ENCODE data around the gene SIRT3.

The SIRT3 gene

DNA sequence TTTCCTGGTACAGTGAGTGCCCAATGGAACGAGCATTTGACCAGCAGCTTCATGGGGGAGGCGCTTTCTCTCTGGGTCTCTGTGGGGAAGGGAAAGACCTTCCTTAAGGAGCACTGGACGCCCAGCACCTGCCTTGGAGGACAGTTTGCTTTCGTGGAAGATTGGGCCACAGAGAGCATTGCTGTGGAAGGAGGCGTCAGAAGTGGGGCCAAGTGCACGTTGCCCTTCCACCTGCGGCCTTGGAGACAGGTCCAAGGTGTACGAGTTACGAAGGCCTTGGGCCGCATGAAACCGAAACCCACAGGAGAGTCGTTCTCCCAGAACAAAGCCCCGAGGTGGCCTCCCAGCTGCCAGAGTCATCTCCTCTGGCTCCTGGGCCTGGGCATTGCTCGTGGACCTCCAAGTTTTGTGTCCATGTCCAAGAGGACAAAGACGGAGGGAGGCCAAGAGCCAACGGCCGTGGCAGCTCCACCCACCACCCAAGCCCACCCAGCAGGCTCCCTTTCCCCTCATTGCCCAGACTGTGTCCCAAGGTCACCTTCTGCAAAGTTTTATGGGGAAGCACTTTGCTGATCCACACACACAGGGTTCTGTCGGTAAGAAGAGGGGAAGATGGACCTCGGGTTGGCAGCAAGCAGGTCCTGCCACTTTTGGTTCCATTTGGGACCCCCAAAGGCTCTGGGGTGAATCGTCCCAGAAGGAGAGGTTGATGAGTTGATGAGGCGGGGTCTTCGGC, 36.2 kb upstream of the SIRT3 start:
- Histone ChIP-seq H2AFZ (ENCODE audit: low read depth, low read length) (no peak overlapping the region), H2BK12ac (ENCODE audit: low read length in 2 of 2) (no peak overlapping the region), H2BK120ac (ENCODE audit: low read depth, low read length) (no peak overlapping the region), H3K9ac (ENCODE audit: low read length) (no peak overlapping the region), H3K4me3 (ENCODE audit: insufficient read depth in 1 of 2, low read depth in 1 of 2, low read length in 2 of 2) (no peak overlapping the region), H3K14ac (ENCODE audit: low read length in 2 of 2) (no peak overlapping the region), H3K23ac (ENCODE audit: low read length in 2 of 2) (no peak overlapping the region), H3K27me3 (ENCODE audit: control insufficient read depth in 1 of 2, insufficient read depth in 1 of 2, low read length in 2 of 2) (peaks cover 7 to 61% of the 10 kb centered on the region in 2 experiments), H4K91ac (ENCODE audit: low read length) (no peak overlapping the region), H3K4me2 (ENCODE audit: low read length, poor library complexity, severe bottlenecking) (no peak overlapping the region), H2BK5ac (ENCODE audit: low read depth, low read length, poor library complexity, severe bottlenecking) (no peak overlapping the region), H3K18ac (ENCODE audit: low read depth in 1 of 2, low read length in 2 of 2) (no peak overlapping the region), H3K4ac (ENCODE audit: low read depth in 1 of 2, low read length in 2 of 2) (no peak overlapping the region), H2BK15ac (ENCODE audit: low read depth, poor library complexity, severe bottlenecking) (no peak overlapping the region), H2AK5ac (ENCODE audit: low read length, severe bottlenecking) (no peak overlapping the region), H3K9me3 (ENCODE audit: control insufficient read depth, low read length) (peaks cover 21% of the 10 kb centered on the region), H3K27ac (ENCODE audit: low read length, poor library complexity, severe bottlenecking) (no peak overlapping the region), H3K36me3 (ENCODE audit: control insufficient read depth in 1 of 2, insufficient read depth in 2 of 2, low read depth in 1 of 2, low read length in 2 of 2) (no peaks in the 10 kb centered on the region), H4K8ac (ENCODE audit: low read length) (no peak overlapping the region), H3K79me1 (replicated peaks; ENCODE audit: low read length, poor library complexity, severe bottlenecking) (no peaks in the 10 kb centered on the region), H3K4me1 (ENCODE audit: control insufficient read depth, insufficient read depth, low read depth, low read length) (peaks cover 6% of the 10 kb centered on the region)
- no peak for DNase-seq
- WGBS: 88% methylated on average over 22 of the region's 22 CpGs

DNA sequence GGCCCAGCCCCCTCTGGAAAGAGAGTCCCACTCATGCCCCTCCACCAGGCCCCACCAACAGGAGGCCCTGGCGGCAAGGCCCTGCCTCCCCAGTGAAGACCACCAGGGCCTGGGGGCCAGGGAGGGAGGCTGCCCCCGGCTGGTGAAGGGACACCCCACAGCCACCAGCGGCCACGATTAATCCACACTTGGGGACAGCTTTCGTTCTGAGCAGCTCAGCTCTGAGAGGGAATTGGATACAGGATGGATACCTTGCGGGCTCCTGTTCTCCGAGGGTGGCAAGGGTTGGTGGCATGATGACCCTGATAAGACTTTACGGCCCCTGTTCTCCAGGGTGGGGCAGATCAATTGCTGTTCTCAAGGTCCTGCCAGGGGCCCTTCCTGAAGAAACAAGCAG, 35.2 kb upstream of the SIRT3 start:
- Histone ChIP-seq H4K8ac (ENCODE audit: low read length) (no peak overlapping the region), H3K9ac (ENCODE audit: low read length) (no peak overlapping the region), H3K4me1 (ENCODE audit: control insufficient read depth, insufficient read depth, low read depth, low read length) (peaks cover 6% of the 10 kb centered on the region), H4K91ac (ENCODE audit: low read length) (no peak overlapping the region), H3K14ac (ENCODE audit: low read length in 2 of 2) (no peak overlapping the region), H3K36me3 (ENCODE audit: control insufficient read depth in 1 of 2, insufficient read depth in 2 of 2, low read depth in 1 of 2, low read length in 2 of 2) (no peaks in the 10 kb centered on the region), H3K4me2 (ENCODE audit: low read length, poor library complexity, severe bottlenecking) (no peak overlapping the region), H2AFZ (ENCODE audit: low read depth, low read length) (no peak overlapping the region), H3K27ac (ENCODE audit: low read length, poor library complexity, severe bottlenecking) (no peak overlapping the region), H3K4ac (ENCODE audit: low read depth in 1 of 2, low read length in 2 of 2) (no peak overlapping the region), H3K18ac (ENCODE audit: low read depth in 1 of 2, low read length in 2 of 2) (no peak overlapping the region), H3K23ac (ENCODE audit: low read length in 2 of 2) (no peak overlapping the region), H3K9me3 (ENCODE audit: control insufficient read depth, low read length) (peaks cover 13% of the 10 kb centered on the region), H2AK5ac (ENCODE audit: low read length, severe bottlenecking) (no peak overlapping the region), H2BK5ac (ENCODE audit: low read depth, low read length, poor library complexity, severe bottlenecking) (no peak overlapping the region), H2BK120ac (ENCODE audit: low read depth, low read length) (no peak overlapping the region), H2BK12ac (ENCODE audit: low read length in 2 of 2) (no peak overlapping the region), H3K79me1 (replicated peaks; ENCODE audit: low read length, poor library complexity, severe bottlenecking) (no peaks in the 10 kb centered on the region), H2BK15ac (ENCODE audit: low read depth, poor library complexity, severe bottlenecking) (no peak overlapping the region), H3K27me3 (ENCODE audit: control insufficient read depth in 1 of 2, insufficient read depth in 1 of 2, low read length in 2 of 2) (peaks cover 7 to 54% of the 10 kb centered on the region in 2 experiments), H3K4me3 (ENCODE audit: insufficient read depth in 1 of 2, low read depth in 1 of 2, low read length in 2 of 2) (no peak overlapping the region)
- WGBS: 95% methylated on average over 8 of the region's 8 CpGs
- no peak for DNase-seq

DNA sequence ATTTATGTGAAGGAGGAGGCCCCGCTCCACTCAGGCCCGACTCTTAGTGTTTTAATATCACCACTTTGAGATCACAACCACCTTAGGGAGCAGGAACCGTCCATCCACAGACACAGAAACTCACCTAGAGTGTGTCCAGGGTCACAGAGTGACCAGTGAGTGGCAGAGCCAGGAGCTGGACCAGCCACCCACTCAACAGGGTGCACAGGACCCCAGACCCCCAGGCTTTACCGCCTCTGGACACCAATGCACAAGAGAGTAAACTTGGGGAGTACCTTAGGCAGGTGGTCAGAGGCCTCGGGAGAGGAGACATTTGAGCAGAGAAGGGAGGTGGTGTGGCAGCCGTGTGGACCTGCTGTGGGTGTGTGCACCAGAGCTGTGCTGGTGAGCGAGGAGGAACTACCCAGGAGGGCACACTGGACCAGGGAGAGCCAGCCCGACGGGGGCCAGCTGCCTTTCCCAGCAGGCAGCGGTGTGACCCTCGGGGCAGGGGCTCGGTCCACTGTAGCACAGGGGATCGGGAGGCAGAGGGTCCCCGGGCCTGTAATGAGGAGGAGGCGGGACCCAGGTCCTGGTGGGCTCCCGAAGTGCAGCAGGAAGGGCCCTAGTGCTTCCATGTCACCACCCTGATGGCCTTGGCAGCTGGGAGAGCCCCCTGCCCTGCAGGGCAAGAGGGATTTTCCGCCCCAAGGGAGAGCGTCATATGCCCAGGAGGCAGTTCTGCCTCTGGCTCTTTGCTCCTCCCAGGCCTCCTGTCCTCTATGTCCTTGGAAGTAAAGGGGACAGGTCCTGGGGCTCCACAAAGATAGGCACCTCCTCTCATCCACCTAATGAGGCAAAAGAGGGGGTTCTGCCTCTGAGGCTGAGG, 34.5 kb upstream of the SIRT3 start:
- 85% methylated on average over 18 of the region's 18 CpGs for WGBS

More for the DNA sequence above, 34.5 kb upstream of the SIRT3 start:
- Histone ChIP-seq H3K4ac (ENCODE audit: low read depth in 1 of 2, low read length in 2 of 2) (no peak overlapping the region), H2AFZ (ENCODE audit: low read depth, low read length) (no peak overlapping the region), H3K23ac (ENCODE audit: low read length in 2 of 2) (no peak overlapping the region), H3K27ac (ENCODE audit: low read length, poor library complexity, severe bottlenecking) (no peak overlapping the region), H2BK12ac (ENCODE audit: low read length in 2 of 2) (no peak overlapping the region), H2AK5ac (ENCODE audit: low read length, severe bottlenecking) (no peak overlapping the region), H2BK5ac (ENCODE audit: low read depth, low read length, poor library complexity, severe bottlenecking) (no peak overlapping the region), H3K27me3 (ENCODE audit: control insufficient read depth in 1 of 2, insufficient read depth in 1 of 2, low read length in 2 of 2) (peaks cover 7 to 54% of the 10 kb centered on the region in 2 experiments), H3K79me1 (replicated peaks; ENCODE audit: low read length, poor library complexity, severe bottlenecking) (no peaks in the 10 kb centered on the region), H3K18ac (ENCODE audit: low read depth in 1 of 2, low read length in 2 of 2) (no peak overlapping the region), H3K36me3 (ENCODE audit: control insufficient read depth in 1 of 2, insufficient read depth in 2 of 2, low read depth in 1 of 2, low read length in 2 of 2) (no peaks in the 10 kb centered on the region), H2BK120ac (ENCODE audit: low read depth, low read length) (no peak overlapping the region), H3K4me3 (ENCODE audit: insufficient read depth in 1 of 2, low read depth in 1 of 2, low read length in 2 of 2) (no peak overlapping the region), H4K91ac (ENCODE audit: low read length) (peak overlapping the region; percentile 18), H3K4me2 (ENCODE audit: low read length, poor library complexity, severe bottlenecking) (no peak overlapping the region), H3K4me1 (ENCODE audit: control insufficient read depth, insufficient read depth, low read depth, low read length) (peaks cover 6% of the 10 kb centered on the region), H3K9me3 (ENCODE audit: control insufficient read depth, low read length) (peaks cover 8% of the 10 kb centered on the region), H3K9ac (ENCODE audit: low read length) (no peak overlapping the region), H2BK15ac (ENCODE audit: low read depth, poor library complexity, severe bottlenecking) (no peak overlapping the region), H3K14ac (ENCODE audit: low read length in 2 of 2) (no peak overlapping the region), H4K8ac (ENCODE audit: low read length) (no peak overlapping the region)
- DNase-seq: no peak

All from mesenchymal stem cell (in vitro differentiated cells and primary cell).